K562 (cell line): ENCODE data around the gene ADAM22. TPM values are rescaled to one million over a fixed set of nuclear protein-coding genes. Genes with fewer than 3 reads are reported as not detected.

Experiments
- ATAC-seq: fragments of 200-7000 bp; cut with Tn5 transposase; 3 replicates; pipeline ENCODE4 v1.9.1; 2020; ENCODE audit warnings: moderate library complexity
- BruUV-seq: library from RNA; stranded (reverse); fragments of 400-500 nt; replicated peaks from 2 replicates; lab custom pipeline; 2021; lab: Mats Ljungman, UMichigan
- CTCF ChIA-PET: fragments of 300-600 bp; formaldehyde crosslinking; extraction: SDS; loops from one replicate; lab custom pipeline; 2021; ENCODE audit warnings: low intra/inter-chr PET ratio; lab: Yijun Ruan, JAX
- POLR2A ChIA-PET: fragments of 300-600, 350-650 bp; sonication (Branson Sonifier 250); formaldehyde crosslinking; extraction: SDS; loops from one replicate; lab custom pipeline; 2021; ENCODE audit warnings: antibody characterized with exemption, inconsistent platforms; lab: Yijun Ruan, JAX
- DNase-seq, 4 experiments: peaks; one replicate each; pipeline versions ENCODE4 v3.0.0 to v3.0.0-alpha.2; 2011 to 2018; ENCODE audit warnings: low spot score in 3 of 4, mixed read lengths in 3 of 4; ENCODE audit errors: extremely low read depth in 1 of 4
- FAIRE-seq: peaks from 2 replicates; lab custom pipeline; 2011; peaks lifted over from hg19 to GRCh38; lab: Jason Lieb, UNC
- H2AFZ ChIP-seq: 2 replicates; pipeline ENCODE4 v1.6.0; 2011; ENCODE audit warnings: low read depth, low read length, control low read depth, inconsistent platforms
- H3K27ac ChIP-seq: fragments of 200-600 bp; 3 replicates; pipeline ENCODE4 v1.8.0; 2011; ENCODE audit warnings: low read depth, mild to moderate bottlenecking, control low read depth, inconsistent platforms, low read length, moderate library complexity, mixed read lengths; ENCODE audit errors: extremely low read depth
- H3K27me3 ChIP-seq, 2 experiments: fragments of 300-600 bp in 1 of 2; 2 replicates in 1 of 2; 3 replicates in 1 of 2; pipeline versions ENCODE4 v1.6.0 to v1.8.0; 2011; ENCODE audit warnings: inconsistent platforms in 2 of 2, low read length in 2 of 2, mild to moderate bottlenecking in 1 of 2, mixed read lengths in 1 of 2, moderate library complexity in 1 of 2; ENCODE audit not compliant: control insufficient read depth in 2 of 2, insufficient read depth in 2 of 2
- H3K36me3 ChIP-seq: fragments of 300-600 bp; 3 replicates; pipeline ENCODE4 v1.8.0; 2011; ENCODE audit warnings: mild to moderate bottlenecking, low read length, inconsistent platforms; ENCODE audit not compliant: control insufficient read depth, insufficient read depth
- H3K4me1 ChIP-seq, 2 experiments: fragments of 200-600 bp in 1 of 2; replicated peaks in 1 of 2; 2 replicates in 1 of 2; 3 replicates in 1 of 2; pipeline versions ENCODE4 v1.5.1 to v1.8.0; 2011; ENCODE audit warnings: inconsistent platforms in 2 of 2, low read length in 2 of 2, mild to moderate bottlenecking in 1 of 2, mixed read lengths in 1 of 2, moderate library complexity in 1 of 2; ENCODE audit not compliant: control insufficient read depth in 2 of 2, insufficient read depth in 2 of 2
- H3K4me2 ChIP-seq: 2 replicates; pipeline ENCODE4 v1.6.1; 2011; ENCODE audit warnings: low read length, control low read depth, inconsistent platforms, mixed read lengths; ENCODE audit not compliant: insufficient read depth
- H3K4me3 ChIP-seq: fragments of 200-600 bp; sonication (generic), shearing (Covaris generic); 2 replicates; pipeline ENCODE4 v1.5.1; 2016; ENCODE audit warnings: control low read depth, inconsistent platforms
- H3K79me2 ChIP-seq: fragments of 200-600 bp; 3 replicates; pipeline ENCODE4 v1.8.0; 2011; ENCODE audit warnings: low read length, inconsistent platforms; ENCODE audit not compliant: control insufficient read depth, insufficient read depth
- H3K9ac ChIP-seq, 2 experiments: 2 replicates each; pipeline versions ENCODE4 v1.6.0 to v1.6.1; 2011; ENCODE audit warnings: low read depth in 2 of 2, low read length in 2 of 2, control low read depth in 1 of 2, inconsistent platforms in 1 of 2, mild to moderate bottlenecking in 1 of 2, mixed read lengths in 1 of 2; ENCODE audit not compliant: insufficient read depth in 1 of 2
- H3K9me1 ChIP-seq: one replicate; pipeline ENCODE4 v1.6.0; 2011; ENCODE audit warnings: inconsistent platforms, mild to moderate bottlenecking, low read length, moderate library complexity; ENCODE audit not compliant: control insufficient read depth, insufficient read depth
- H3K9me3 ChIP-seq: replicated peaks from 2 replicates; pipeline ENCODE4 v1.5.1; 2011; ENCODE audit warnings: low read depth, low read length, inconsistent platforms; ENCODE audit not compliant: control insufficient read depth, insufficient read depth
- H4K20me1 ChIP-seq: replicated peaks from 2 replicates; pipeline ENCODE4 v1.6.1; 2011; ENCODE audit warnings: low read length, inconsistent platforms, mixed read lengths; ENCODE audit not compliant: control insufficient read depth, insufficient read depth
- ARNT ChIP-seq, 2 experiments: fragments of 450-650 bp; IDR thresholded peaks; 2 replicates each; pipeline ENCODE4 v1.6.1; 2016; ENCODE audit warnings: mild to moderate bottlenecking in 1 of 2
- CBX1 ChIP-seq: sonication (generic); IDR thresholded peaks from 2 replicates; pipeline ENCODE4 v1.6.1; 2016; ENCODE audit warnings: antibody characterized with exemption, low read depth, mild to moderate bottlenecking
- E2F3 ChIP-seq: fragments of 250-450 bp; sonication (Bioruptor Pico); IDR thresholded peaks from 2 replicates; pipeline ENCODE4 v1.4.0; 2020; ENCODE audit warnings: mild to moderate bottlenecking
- ELF1 ChIP-seq: fragments of 200-800 bp; sonication (Bioruptor generic); IDR thresholded peaks from 2 replicates; pipeline ENCODE4 v1.6.1; 2016; ENCODE audit warnings: missing genetic modification characterization, missing compliant biosample characterization
- HMGN3 ChIP-seq: IDR thresholded peaks from 2 replicates; pipeline ENCODE4 v1.6.1; 2011; ENCODE audit warnings: borderline replicate concordance, low read depth, mild to moderate bottlenecking, mixed read lengths, low read length; ENCODE audit not compliant: insufficient read length; ENCODE audit errors: extremely low read depth
- MAZ ChIP-seq, 2 experiments: fragments of 450-650 bp in 1 of 2; sonication (generic) in 1 of 2; formaldehyde crosslinking; IDR thresholded peaks in 1 of 2; conservative IDR thresholded peaks in 1 of 2; 2 replicates each; pipeline versions ENCODE4 v1.4.0 to v1.5.0; 2020; ENCODE audit warnings: mild to moderate bottlenecking in 1 of 2, missing genetic modification reagents in 1 of 2
- NR2F6 ChIP-seq: fragments of 450-650 bp; formaldehyde crosslinking; IDR thresholded peaks from 2 replicates; pipeline ENCODE4 v1.4.0; 2020; ENCODE audit warnings: mild to moderate bottlenecking
- NR4A1 ChIP-seq, 2 experiments: fragments of 250-450 bp in 1 of 2; fragments of 450-650 bp in 1 of 2; sonication (Bioruptor Pico) in 1 of 2; IDR thresholded peaks; 2 replicates each; pipeline versions ENCODE4 v1.4.0 to v1.6.1; 2016 to 2020; ENCODE audit warnings: mild to moderate bottlenecking in 2 of 2, missing compliant biosample characterization in 1 of 2, missing genetic modification characterization in 1 of 2, moderate library complexity in 1 of 2
- RBBP5 ChIP-seq: fragments of 200-600 bp; sonication (generic); IDR thresholded peaks from 2 replicates; pipeline ENCODE4 v1.6.1; 2012; ENCODE audit warnings: borderline replicate concordance, mild to moderate bottlenecking, low read length, control low read depth, inconsistent platforms; ENCODE audit not compliant: insufficient read depth, poor library complexity, severe bottlenecking
- SPI1 ChIP-seq: IDR thresholded peaks from 2 replicates; pipeline ENCODE4 v1.6.1; 2011; ENCODE audit warnings: low read depth, low read length, control low read depth, borderline replicate concordance
- TAF15 ChIP-seq: fragments of 200-400 bp; formaldehyde crosslinking; IDR thresholded peaks from 2 replicates; pipeline ENCODE4 v1.6.1; 2017; ENCODE audit warnings: mild to moderate bottlenecking, low read depth, low read length, moderate library complexity
- TRIM24 ChIP-seq, 2 experiments: fragments of 450-650 bp; IDR thresholded peaks; 2 replicates each; pipeline ENCODE4 v1.6.1; 2016
- U2AF1 ChIP-seq: fragments of 200-400 bp; formaldehyde crosslinking; optimal IDR thresholded peaks from 2 replicates; pipeline ENCODE3; 2017; ENCODE audit warnings: mild to moderate bottlenecking, low read depth, low read length, moderate library complexity
- ZNF76 ChIP-seq: fragments of 250-450 bp; sonication (Bioruptor Pico); IDR thresholded peaks from 2 replicates; pipeline ENCODE4 v1.4.0; 2020; ENCODE audit warnings: mild to moderate bottlenecking, moderate library complexity, borderline replicate concordance
- ZNF764 ChIP-seq: fragments of 250-450 bp; sonication (Bioruptor Pico); IDR thresholded peaks from 2 replicates; pipeline ENCODE4 v1.4.0; 2020; ENCODE audit warnings: low read depth, mild to moderate bottlenecking, moderate library complexity
- ZNF785 ChIP-seq: fragments of 250-450 bp; sonication (Bioruptor Pico); IDR thresholded peaks from 2 replicates; pipeline ENCODE4 v1.4.0; 2020; ENCODE audit warnings: mild to moderate bottlenecking
- WGBS: fragments of 100-300 bp; shearing (Covaris generic); methylation state at CpG from one replicate; pipeline ENCODE4 v1.1.6; 2016; ENCODE audit warnings: low coverage, mixed read lengths; ENCODE audit not compliant: insufficient coverage; ENCODE audit errors: missing lambda C conversion rate; 5-methylcytosine and 5-hydroxymethylcytosine counted together
- in situ Hi-C: fragments of 300-500 bp; cut with MboI; formaldehyde crosslinking; loops from 4 replicates; pipeline ENCODE4 v1.15.0; 2018; ENCODE audit warnings: inconsistent platforms, mixed read lengths
- intact Hi-C: fragments of 100-400 bp; cut with micrococcal nuclease; formaldehyde crosslinking; loops from 2 replicates; pipeline ENCODE4 v1.14.2; 2022
- polyA plus RNA-seq, 8 experiments: library from polyadenylated mRNA; depleted of rRNA in 4 of 8; stranded (reverse) in 5 of 8; unstranded in 3 of 8; fragments of >200 nt; fragmentation: Nextera tagmentation in 2 of 8; fragmentation: Illumina TruSeq in 1 of 8; extraction: Ambion mirVana in 2 of 8; extraction: Trizol in 1 of 8; gene quantifications; 2 replicates each; pipeline versions ENCODE4 v1.2.1 to v1.2.3, GENCODE V29; 2011 to 2014; ENCODE audit warnings: inconsistent platforms in 1 of 8, missing spikeins in 1 of 8
- total RNA-seq, 7 experiments: library from RNA; depleted of rRNA in 6 of 7; stranded (reverse); fragments of >200 nt in 6 of 7; fragmentation: Illumina TruSeq in 2 of 7; extraction: Trizol in 2 of 7; gene quantifications; 2 replicates each; pipeline versions ENCODE4 v1.2.1 to v1.2.3, GENCODE V29; 2011 to 2021; ENCODE audit warnings: low replicate concordance in 1 of 7
- TF ChIP-seq, protein P1 (sequence below), 3 experiments: fragments of 200-800 bp in 1 of 3; fragments of 250-450 bp in 1 of 3; fragments of 450-650 bp in 1 of 3; sonication (Bioruptor Pico) in 1 of 3; sonication (Bioruptor generic) in 1 of 3; formaldehyde crosslinking in 1 of 3; IDR thresholded peaks; 2 replicates each; pipeline versions ENCODE4 v1.6.1 to v1.8.0; 2016 to 2022; ENCODE audit warnings: mild to moderate bottlenecking in 2 of 3, missing genetic modification characterization in 2 of 3, missing compliant biosample characterization in 1 of 3, moderate library complexity in 1 of 3
- TF ChIP-seq, protein P2 (sequence below): fragments of 250-450 bp; sonication (Bioruptor Pico); IDR thresholded peaks from 2 replicates; pipeline ENCODE4 v1.8.0; 2021; ENCODE audit warnings: borderline replicate concordance, mild to moderate bottlenecking, moderate library complexity; ENCODE audit not compliant: poor library complexity, severe bottlenecking

The ADAM22 gene
- total and polyA plus RNA-seq, 9 of the 15 experiments (the other 6 are each of a cell fraction or from before 2014, with no cell fraction given), result 0.01 to 0.58 (median 0.18) TPM

DNA sequence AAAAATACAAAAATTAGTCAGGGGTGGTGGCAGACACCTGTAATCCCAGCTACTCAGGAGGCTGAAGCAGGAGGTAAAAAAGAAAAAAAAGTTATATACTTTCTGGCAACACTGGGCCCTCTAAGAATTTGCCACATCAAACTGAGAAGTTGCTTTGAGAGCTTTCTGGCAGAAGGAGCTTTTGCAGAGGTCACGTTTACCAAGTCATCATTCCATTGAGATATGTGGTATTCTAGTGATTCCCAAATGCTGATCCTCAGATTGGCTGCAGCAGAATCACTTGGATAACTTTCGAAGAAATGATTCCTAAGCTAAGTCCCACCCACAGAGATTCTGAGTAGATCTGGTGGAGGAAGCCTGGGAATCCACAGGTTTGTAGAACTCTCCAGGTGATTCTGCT, 80.5 kb downstream of the ADAM22 start (continued):
- TF ChIP-seq, protein P1, sequence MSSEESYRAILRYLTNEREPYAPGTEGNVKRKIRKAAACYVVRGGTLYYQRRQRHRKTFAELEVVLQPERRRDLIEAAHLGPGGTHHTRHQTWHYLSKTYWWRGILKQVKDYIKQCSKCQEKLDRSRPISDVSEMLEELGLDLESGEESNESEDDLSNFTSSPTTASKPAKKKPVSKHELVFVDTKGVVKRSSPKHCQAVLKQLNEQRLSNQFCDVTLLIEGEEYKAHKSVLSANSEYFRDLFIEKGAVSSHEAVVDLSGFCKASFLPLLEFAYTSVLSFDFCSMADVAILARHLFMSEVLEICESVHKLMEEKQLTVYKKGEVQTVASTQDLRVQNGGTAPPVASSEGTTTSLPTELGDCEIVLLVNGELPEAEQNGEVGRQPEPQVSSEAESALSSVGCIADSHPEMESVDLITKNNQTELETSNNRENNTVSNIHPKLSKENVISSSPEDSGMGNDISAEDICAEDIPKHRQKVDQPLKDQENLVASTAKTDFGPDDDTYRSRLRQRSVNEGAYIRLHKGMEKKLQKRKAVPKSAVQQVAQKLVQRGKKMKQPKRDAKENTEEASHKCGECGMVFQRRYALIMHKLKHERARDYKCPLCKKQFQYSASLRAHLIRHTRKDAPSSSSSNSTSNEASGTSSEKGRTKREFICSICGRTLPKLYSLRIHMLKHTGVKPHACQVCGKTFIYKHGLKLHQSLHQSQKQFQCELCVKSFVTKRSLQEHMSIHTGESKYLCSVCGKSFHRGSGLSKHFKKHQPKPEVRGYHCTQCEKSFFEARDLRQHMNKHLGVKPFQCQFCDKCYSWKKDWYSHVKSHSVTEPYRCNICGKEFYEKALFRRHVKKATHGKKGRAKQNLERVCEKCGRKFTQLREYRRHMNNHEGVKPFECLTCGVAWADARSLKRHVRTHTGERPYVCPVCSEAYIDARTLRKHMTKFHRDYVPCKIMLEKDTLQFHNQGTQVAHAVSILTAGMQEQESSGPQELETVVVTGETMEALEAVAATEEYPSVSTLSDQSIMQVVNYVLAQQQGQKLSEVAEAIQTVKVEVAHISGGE (CRISPR knock-in tag; IDR thresholded peaks at IDR 0.05), result no peak
- TF ChIP-seq TRIM24 (IDR thresholded peaks at IDR 0.05) (no peak), U2AF1 (no peak)

DNA sequence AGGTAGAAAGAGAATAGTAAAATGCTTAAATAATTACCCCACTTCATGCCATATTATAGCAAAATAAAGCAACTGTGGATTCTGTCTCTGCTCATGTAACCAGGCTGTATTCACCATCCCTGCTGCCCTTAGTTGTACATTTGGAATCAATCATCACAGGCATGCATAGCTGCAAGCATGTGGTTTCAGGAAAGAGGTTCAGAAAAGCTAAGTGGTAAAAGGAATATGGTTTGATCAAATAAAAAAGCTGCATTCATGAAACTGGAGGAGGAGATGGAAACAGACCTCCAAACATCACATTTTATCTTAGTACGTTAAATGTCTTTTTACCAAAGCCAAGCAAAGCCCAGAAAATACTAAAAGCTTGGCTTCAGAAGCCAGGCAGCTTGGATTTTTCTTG, 81.3 kb downstream of the ADAM22 start:
- Histone ChIP-seq H3K36me3 (no peaks in the 10 kb centered on the region), H3K27ac (no peak overlapping the region), H3K9me1 (no peaks in the 10 kb centered on the region), H4K20me1 (no peaks in the 10 kb centered on the region), H3K27me3 (no peaks in the 10 kb centered on the region; a peak in 1 of 5 replicates), H3K4me3 (no peak overlapping the region), H3K79me2 (no peaks in the 10 kb centered on the region), H2AFZ (no peak overlapping the region), H3K4me2 (no peak overlapping the region), H3K9ac (no peak overlapping the region), H3K4me1 (no peaks in the 10 kb centered on the region), H3K9me3 (no peaks in the 10 kb centered on the region)
- CTCF ChIA-PET, result no interaction called here
- BruUV-seq, result no TSS peak
- in situ Hi-C loops (no loop called here), intact Hi-C loops (no loop called here)
- FAIRE-seq, result peak; percentile 55
- 5% methylated on average over 1 of the region's 1 CpG for WGBS
- POLR2A ChIA-PET, result no interaction called here
- no peak for DNase-seq
- no peak for ATAC-seq
- no peak for TF ChIP-seq ZNF785 (CRISPR knock-in tag)
- no peak for TF ChIP-seq E2F3 (CRISPR knock-in tag)
- no peak for TF ChIP-seq ZNF76 (CRISPR knock-in tag)
- TF ChIP-seq RBBP5, result no peak
- TF ChIP-seq MAZ (CRISPR knock-in tag; conservative IDR thresholded peaks at IDR 0.05 in 1 of 2, IDR thresholded peaks at IDR 0.05 in 1 of 2), result no peak
- TF ChIP-seq NR2F6 (CRISPR knock-in tag), result no peak
- no peak for TF ChIP-seq ZNF764
- no peak for TF ChIP-seq SPI1
- TF ChIP-seq ARNT (IDR thresholded peaks at IDR 0.05), result no peak
- TF ChIP-seq ELF1, result no peak
- no peak for TF ChIP-seq CBX1
- TF ChIP-seq HMGN3, result no peak
- TF ChIP-seq, protein P2, sequence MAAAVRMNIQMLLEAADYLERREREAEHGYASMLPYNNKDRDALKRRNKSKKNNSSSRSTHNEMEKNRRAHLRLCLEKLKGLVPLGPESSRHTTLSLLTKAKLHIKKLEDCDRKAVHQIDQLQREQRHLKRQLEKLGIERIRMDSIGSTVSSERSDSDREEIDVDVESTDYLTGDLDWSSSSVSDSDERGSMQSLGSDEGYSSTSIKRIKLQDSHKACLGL, result no peak
- TF ChIP-seq NR4A1 (CRISPR knock-in tag; IDR thresholded peaks at IDR 0.05), result no peak
- TF ChIP-seq NR4A1 (tag; IDR thresholded peaks at IDR 0.05), result no peak
- TF ChIP-seq TAF15, result no peak
